ENCODE measurements around the gene STXBP5. TPM values are rescaled to one million over a fixed set of nuclear protein-coding genes. Genes with fewer than 3 reads are reported as not detected.
A peak's percentile ranks its signal among the peaks of the same experiment; 100 is the strongest.

Gene STXBP5
- total RNA-seq, 3 donors from 2014 or later, result 42.0 to 71.1 (median 47.8) TPM

DNA sequence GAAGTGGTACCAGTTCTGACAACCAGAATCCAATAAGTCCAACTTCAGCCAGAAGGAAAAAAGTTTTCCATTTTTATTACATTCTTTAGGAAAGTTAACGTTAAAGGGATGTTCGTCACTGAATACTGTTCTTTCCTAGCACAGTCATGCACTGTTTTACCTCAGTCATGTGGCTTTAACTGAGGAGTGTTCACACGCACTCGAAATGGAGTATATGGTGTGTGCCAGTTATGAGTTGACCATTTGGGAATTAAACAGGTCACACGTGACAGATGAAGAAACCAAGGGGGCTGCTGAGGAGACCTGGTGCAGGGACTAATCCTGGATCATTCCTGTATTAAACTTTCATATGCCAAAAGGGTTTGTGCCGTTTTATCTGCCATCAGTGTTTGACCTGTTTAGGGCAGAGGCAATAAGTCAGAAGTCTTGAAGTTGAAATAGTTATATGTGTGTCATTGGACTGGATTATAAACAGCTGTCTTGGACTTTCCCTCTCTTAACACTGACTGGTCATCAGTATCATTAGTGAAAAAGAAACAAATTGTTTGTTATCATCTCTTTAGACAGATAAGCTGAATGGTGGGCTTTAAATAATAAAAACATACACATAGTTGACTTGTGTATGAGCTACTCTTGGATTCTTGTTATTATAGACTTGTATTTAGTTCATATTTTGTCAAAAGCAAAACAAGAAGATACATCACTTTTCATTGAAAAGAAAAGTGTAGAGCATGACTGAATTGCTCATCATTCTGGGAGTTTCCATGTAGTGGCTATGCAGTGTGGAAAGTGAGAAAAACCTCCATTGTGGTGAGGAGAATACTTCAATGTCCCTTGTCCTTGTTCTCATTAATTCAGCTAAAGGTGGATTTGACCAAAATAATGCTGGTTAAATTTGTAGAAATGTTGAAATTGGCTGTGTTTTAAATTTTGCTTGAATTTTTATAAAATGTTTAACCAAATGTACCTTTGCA, 180.8 kb downstream of the STXBP5 start:
- H3K36me3 ChIP-seq (ENCODE audit: low read depth), result no peaks in the 10 kb centered on the region
- intact Hi-C loops (cut with DNase I, micrococcal nuclease), result no loop called here
- ATAC-seq, result no peak

DNA sequence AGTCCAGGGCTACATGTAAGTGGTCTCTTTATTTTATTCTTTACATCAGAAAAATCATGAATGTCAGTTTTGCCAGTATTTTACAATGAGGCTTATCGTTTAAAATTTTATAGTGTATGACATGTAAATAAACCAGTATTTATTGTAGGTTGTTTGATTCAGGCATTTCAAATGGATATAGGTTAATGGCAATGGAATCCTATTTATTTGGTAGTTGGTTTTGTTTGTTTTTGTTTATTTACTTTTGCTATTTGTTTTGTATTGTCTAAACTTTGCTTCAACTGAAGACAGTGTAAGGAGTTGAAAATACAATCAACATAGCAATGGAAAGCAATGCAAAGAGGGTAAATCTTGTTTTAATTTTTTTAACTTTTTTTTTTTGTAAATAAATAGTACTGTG, 185.2 kb downstream of the STXBP5 start:
- Histone ChIP-seq H3K4me1 (ENCODE audit: low read depth) (no peaks in the 10 kb centered on the region), H3K9me3 (no peaks in the 10 kb centered on the region), H3K4me3 (no peak overlapping the region), H3K36me3 (ENCODE audit: low read depth) (no peaks in the 10 kb centered on the region)
- ATAC-seq (no peak), DNase-seq (no peak)
- intact Hi-C loops (cut with DNase I, micrococcal nuclease), result no loop called here
- TF ChIP-seq, protein P1, sequence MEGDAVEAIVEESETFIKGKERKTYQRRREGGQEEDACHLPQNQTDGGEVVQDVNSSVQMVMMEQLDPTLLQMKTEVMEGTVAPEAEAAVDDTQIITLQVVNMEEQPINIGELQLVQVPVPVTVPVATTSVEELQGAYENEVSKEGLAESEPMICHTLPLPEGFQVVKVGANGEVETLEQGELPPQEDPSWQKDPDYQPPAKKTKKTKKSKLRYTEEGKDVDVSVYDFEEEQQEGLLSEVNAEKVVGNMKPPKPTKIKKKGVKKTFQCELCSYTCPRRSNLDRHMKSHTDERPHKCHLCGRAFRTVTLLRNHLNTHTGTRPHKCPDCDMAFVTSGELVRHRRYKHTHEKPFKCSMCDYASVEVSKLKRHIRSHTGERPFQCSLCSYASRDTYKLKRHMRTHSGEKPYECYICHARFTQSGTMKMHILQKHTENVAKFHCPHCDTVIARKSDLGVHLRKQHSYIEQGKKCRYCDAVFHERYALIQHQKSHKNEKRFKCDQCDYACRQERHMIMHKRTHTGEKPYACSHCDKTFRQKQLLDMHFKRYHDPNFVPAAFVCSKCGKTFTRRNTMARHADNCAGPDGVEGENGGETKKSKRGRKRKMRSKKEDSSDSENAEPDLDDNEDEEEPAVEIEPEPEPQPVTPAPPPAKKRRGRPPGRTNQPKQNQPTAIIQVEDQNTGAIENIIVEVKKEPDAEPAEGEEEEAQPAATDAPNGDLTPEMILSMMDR (IDR thresholded peaks at IDR 0.05), result no peak

More for the DNA sequence above, 180.8 kb downstream of the STXBP5 start:
- H3K4me3 ChIP-seq, result no peak overlapping the region
- TF ChIP-seq, protein P1 (IDR thresholded peaks at IDR 0.05), result no peak
- DNase-seq, result no peak
- H3K9me3 ChIP-seq, result no peaks in the 10 kb centered on the region
- no peaks in the 10 kb centered on the region for H3K4me1 ChIP-seq (ENCODE audit: low read depth)

DNA sequence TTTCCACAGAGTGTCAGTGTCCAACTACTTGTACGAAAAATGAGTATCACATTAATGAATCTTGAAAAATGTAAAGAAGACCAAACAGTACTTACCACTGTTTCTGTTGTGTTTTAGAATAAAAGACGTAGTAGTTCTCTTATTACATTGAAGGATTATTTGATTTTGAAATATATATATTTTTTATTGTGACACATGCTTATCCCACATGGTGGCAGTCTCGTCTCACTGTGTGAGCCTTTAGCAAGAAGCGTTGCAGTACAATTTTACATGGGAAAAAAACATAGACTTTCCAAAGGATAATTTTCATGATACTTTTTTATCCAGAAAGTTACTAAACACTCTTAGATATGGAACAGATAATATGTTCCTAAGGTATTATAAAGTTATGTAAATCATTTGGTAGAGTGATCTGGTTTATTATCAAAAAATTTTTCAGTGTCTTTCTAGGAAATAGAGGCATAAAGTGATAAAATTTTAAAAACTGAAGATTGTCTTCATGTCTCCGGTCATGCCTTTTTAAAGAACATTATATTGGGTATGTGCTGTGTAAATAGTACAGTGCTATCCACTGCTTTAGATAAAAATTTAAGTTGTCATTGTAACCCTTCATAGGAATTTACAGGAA, 186.8 kb downstream of the STXBP5 start:
- no peaks in the 10 kb centered on the region for H3K4me1 ChIP-seq (ENCODE audit: low read depth)
- H3K9me3 ChIP-seq, result no peaks in the 10 kb centered on the region
- peak in 1 of 3 donors; percentile 7 for DNase-seq
- no peak overlapping the region for H3K4me3 ChIP-seq
- TF ChIP-seq, protein P1 (IDR thresholded peaks at IDR 0.05), result no peak
- no peak for ATAC-seq
- intact Hi-C loops (cut with DNase I, micrococcal nuclease), result no loop called here
- H3K36me3 ChIP-seq (ENCODE audit: low read depth), result no peaks in the 10 kb centered on the region

DNA sequence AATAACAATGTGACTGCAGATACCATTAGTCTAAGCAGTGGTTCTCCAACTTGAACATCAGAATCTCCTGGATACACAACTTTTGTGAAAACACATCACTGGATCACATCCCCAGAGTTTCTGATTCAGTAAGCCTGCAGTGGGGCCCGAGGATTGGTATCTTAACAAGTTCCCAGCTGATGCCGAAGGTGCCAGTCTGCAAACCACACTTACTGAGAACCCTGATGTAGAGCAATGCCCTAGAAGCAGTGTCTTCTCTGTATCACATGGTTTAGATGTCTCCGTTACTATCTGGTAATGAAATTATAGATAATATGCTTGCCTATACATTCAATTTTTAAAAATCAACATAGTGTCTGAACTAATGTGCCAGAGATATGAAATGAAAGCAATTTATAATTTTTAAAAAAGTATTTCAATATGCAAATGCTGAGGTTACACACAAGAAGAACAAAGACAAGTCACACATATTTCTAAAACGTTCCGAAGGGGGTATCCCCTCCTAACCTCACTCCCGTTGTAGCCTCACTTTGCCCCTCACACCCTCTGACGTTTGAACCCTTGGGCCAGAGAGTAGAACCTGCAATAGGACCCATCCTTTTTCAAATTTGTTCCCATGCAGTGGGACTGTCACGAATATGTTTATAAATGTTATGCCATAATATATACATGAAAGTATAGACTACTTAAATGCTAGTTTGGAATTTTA, 188.9 kb downstream of the STXBP5 start:
- no peak for DNase-seq
- Histone ChIP-seq H3K4me3 (no peak overlapping the region), H3K4me1 (ENCODE audit: low read depth) (no peaks in the 10 kb centered on the region), H3K36me3 (ENCODE audit: low read depth) (no peaks in the 10 kb centered on the region), H3K9me3 (no peaks in the 10 kb centered on the region)
- TF ChIP-seq, protein P1 (IDR thresholded peaks at IDR 0.05), result no peak
- ATAC-seq, result no peak
- intact Hi-C loops (cut with DNase I, micrococcal nuclease), result no loop called here

DNA sequence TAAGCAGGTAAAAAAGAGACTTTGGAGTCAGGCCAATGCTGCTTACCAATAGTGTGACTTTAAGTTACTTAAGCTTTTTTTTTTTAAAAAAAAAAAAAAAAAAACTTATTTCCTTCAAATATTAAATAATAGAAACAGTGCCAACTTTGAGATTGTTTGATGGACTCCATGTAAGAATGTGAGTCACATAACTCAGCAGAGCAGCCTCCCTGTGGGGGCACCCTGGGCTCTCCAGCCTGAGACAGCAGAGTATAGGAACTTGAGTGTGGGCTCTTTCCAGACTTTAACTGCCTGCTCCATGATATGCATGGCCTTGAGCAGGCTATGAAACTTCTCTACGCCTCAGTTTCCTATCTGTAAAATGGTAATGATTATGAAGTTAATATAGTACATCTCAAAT, 190.9 kb downstream of the STXBP5 start:
- H3K4me3 ChIP-seq, result no peak overlapping the region
- intact Hi-C loops (cut with DNase I, micrococcal nuclease), result no loop called here
- H3K36me3 ChIP-seq (ENCODE audit: low read depth), result no peaks in the 10 kb centered on the region
- ATAC-seq (no peak), DNase-seq (no peak)
- H3K9me3 ChIP-seq, result no peaks in the 10 kb centered on the region
- no peaks in the 10 kb centered on the region for H3K4me1 ChIP-seq (ENCODE audit: low read depth)
- TF ChIP-seq, protein P1 (IDR thresholded peaks at IDR 0.05), result no peak

All from mucosa of descending colon (tissue), 3 donors.